GM12878 (cell line): ENCODE measurements around the gene REPS1. TPM values are rescaled to one million over a fixed set of nuclear protein-coding genes. Genes with fewer than 3 reads are reported as not detected.

Experiments
- ATAC-seq: fragments of 200-7000 bp; cut with Tn5 transposase; 3 replicates; pipeline ENCODE4 v1.9.1; 2020; ENCODE audit warnings: mild to moderate bottlenecking, moderate library complexity
- BruUV-seq: library from RNA; stranded (reverse); fragments of 400-500 nt; replicated peaks from 2 replicates; lab custom pipeline; 2021; lab: Mats Ljungman, UMichigan
- CTCF ChIA-PET: fragments of 300-600 bp; sonication (Branson Sonifier 250); formaldehyde crosslinking; extraction: SDS; loops from one replicate; lab custom pipeline; 2021; ENCODE audit warnings: inconsistent platforms; lab: Yijun Ruan, JAX
- POLR2A ChIA-PET: fragments of 350-600 bp; formaldehyde crosslinking; extraction: SDS; loops from one replicate; lab custom pipeline; 2021; ENCODE audit warnings: inconsistent platforms; lab: Charles Lee
- RAD21 ChIA-PET: fragments of 300-600 bp; sonication (Branson Sonifier 250); formaldehyde crosslinking; loops from one replicate; lab custom pipeline; 2023; ENCODE audit warnings: antibody characterized with exemption; ENCODE audit not compliant: unreplicated experiment; lab: Charles Lee
- SMC1A ChIA-PET: fragments of 300-600 bp; sonication (Branson Sonifier 250); formaldehyde crosslinking; loops from one replicate; lab custom pipeline; 2023; ENCODE audit not compliant: unreplicated experiment, uncharacterized antibody; lab: Charles Lee
- DNase-seq: peaks from one replicate; pipeline ENCODE4 v3.0.0-alpha.2; 2011; ENCODE audit warnings: low read depth, low spot score
- FAIRE-seq: peaks from 3 replicates; lab custom pipeline; 2011; peaks lifted over from hg19 to GRCh38; lab: Jason Lieb, UNC
- H2AFZ ChIP-seq: 2 replicates; pipeline ENCODE4 v1.6.0; 2011; ENCODE audit warnings: low read depth, low read length, control low read depth; ENCODE audit not compliant: control insufficient read depth
- H3K27ac ChIP-seq: 2 replicates; pipeline ENCODE4 v1.5.1; 2011; ENCODE audit warnings: control low read depth; ENCODE audit not compliant: control insufficient read depth, insufficient read depth
- H3K27me3 ChIP-seq, 2 experiments: replicated peaks in 1 of 2; 2 replicates each; pipeline versions ENCODE4 v1.6.0 to v1.6.1; 2011; ENCODE audit warnings: low read length in 1 of 2; ENCODE audit not compliant: control insufficient read depth in 2 of 2, insufficient read depth in 2 of 2
- H3K36me3 ChIP-seq, 2 experiments: 2 replicates each; pipeline ENCODE4 v1.5.1; 2011; ENCODE audit warnings: low read length in 1 of 2; ENCODE audit not compliant: control insufficient read depth in 2 of 2, insufficient read depth in 2 of 2
- H3K4me1 ChIP-seq: 2 replicates; pipeline ENCODE4 v1.6.1; 2011; ENCODE audit warnings: mild to moderate bottlenecking, low read length, moderate library complexity, mixed read lengths; ENCODE audit not compliant: control insufficient read depth, insufficient read depth
- H3K4me2 ChIP-seq: 2 replicates; pipeline ENCODE4 v1.6.0; 2011; ENCODE audit warnings: control low read depth; ENCODE audit not compliant: control insufficient read depth, insufficient read depth
- H3K4me3 ChIP-seq: fragments of 200-600 bp; sonication (generic); 2 replicates; pipeline ENCODE4 v1.5.1; 2016
- H3K79me2 ChIP-seq: 2 replicates; pipeline ENCODE4 v1.6.0; 2011; ENCODE audit warnings: low read length; ENCODE audit not compliant: control insufficient read depth, insufficient read depth
- H3K9ac ChIP-seq: 2 replicates; pipeline ENCODE4 v1.8.0; 2011; ENCODE audit warnings: low read length, control low read depth, mixed read lengths; ENCODE audit not compliant: control insufficient read depth, insufficient read depth
- H3K9me3 ChIP-seq: replicated peaks from 3 replicates; pipeline ENCODE4 v1.5.1; 2011; ENCODE audit warnings: mild to moderate bottlenecking, low read length; ENCODE audit not compliant: control insufficient read depth, insufficient read depth
- H4K20me1 ChIP-seq: 2 replicates; pipeline ENCODE4 v1.6.0; 2011; ENCODE audit not compliant: control insufficient read depth, insufficient read depth
- ATF7 ChIP-seq: fragments of 450-650 bp; IDR thresholded peaks from 2 replicates; pipeline ENCODE4 v1.6.1; 2016; ENCODE audit warnings: low read depth, mild to moderate bottlenecking
- CHD1 ChIP-seq: IDR thresholded peaks from 2 replicates; pipeline ENCODE4 v1.6.1; 2012; ENCODE audit warnings: low read depth, low read length, improper control_type of control experiment
- GATAD2B ChIP-seq: fragments of 450-650 bp; conservative IDR thresholded peaks from 2 replicates; pipeline ENCODE4 v1.6.1; 2017; ENCODE audit warnings: low read depth, mild to moderate bottlenecking, moderate library complexity
- IRF3 ChIP-seq: fragments of 450-650 bp; IDR thresholded peaks from 2 replicates; pipeline ENCODE4 v1.6.1; 2014; ENCODE audit warnings: mild to moderate bottlenecking
- MEF2B ChIP-seq: fragments of 450-650 bp; IDR thresholded peaks from 2 replicates; pipeline ENCODE4 v1.6.1; 2018; ENCODE audit warnings: mild to moderate bottlenecking, moderate library complexity; ENCODE audit not compliant: partially characterized antibody, poor library complexity, severe bottlenecking
- SPI1 ChIP-seq: IDR thresholded peaks from 2 replicates; pipeline ENCODE4 v1.6.1; 2011; ENCODE audit warnings: low read depth, mild to moderate bottlenecking, low read length, moderate library complexity, borderline replicate concordance; ENCODE audit not compliant: insufficient read depth
- SUZ12 ChIP-seq: fragments of 200-600 bp; sonication (generic); IDR thresholded peaks from one replicate; pipeline ENCODE4 v1.6.1; 2018; ENCODE audit warnings: antibody characterized with exemption, mild to moderate bottlenecking; ENCODE audit not compliant: unreplicated experiment
- USF1 ChIP-seq: IDR thresholded peaks from 2 replicates; pipeline ENCODE4 v1.6.1; 2011; ENCODE audit warnings: borderline replicate concordance, low read depth, mild to moderate bottlenecking, moderate library complexity, mixed read lengths, low read length; ENCODE audit not compliant: insufficient read depth; ENCODE audit errors: extremely low read length
- WRNIP1 ChIP-seq: IDR thresholded peaks from 2 replicates; pipeline ENCODE4 v1.6.1; 2011; ENCODE audit warnings: low read depth, low read length, improper control_type of control experiment, borderline replicate concordance
- YY1 ChIP-seq: IDR thresholded peaks from 2 replicates; pipeline ENCODE4 v1.6.1; 2011; ENCODE audit warnings: low read depth, mild to moderate bottlenecking, low read length
- WGBS: methylation state at CpG from one replicate; pipeline ENCODE4 v1.1.6; 2016; ENCODE audit warnings: low lambda C conversion rate; ENCODE audit not compliant: insufficient replicate concordance, insufficient coverage; ENCODE audit errors: missing lambda C conversion rate; 5-methylcytosine and 5-hydroxymethylcytosine counted together
- in situ Hi-C: fragments of 300-500 bp; cut with MboI; formaldehyde crosslinking; loops from 9 replicates; pipeline ENCODE4 v1.14.3; 2018; ENCODE audit warnings: mixed read lengths
- intact Hi-C: fragments of 100-400 bp; cut with micrococcal nuclease; formaldehyde crosslinking; loops from one replicate; pipeline ENCODE4 v1.14.2; 2022; ENCODE audit not compliant: unreplicated experiment
- polyA plus RNA-seq, 11 experiments: library from polyadenylated mRNA; depleted of rRNA in 4 of 11; unstranded in 6 of 11; stranded (reverse) in 5 of 11; fragments of >200 nt; fragmentation: Nextera tagmentation in 4 of 11; fragmentation: Illumina TruSeq in 1 of 11; extraction: Ambion mirVana in 4 of 11; extraction: Trizol in 1 of 11; gene quantifications; 1 replicate in 1 of 11; 2 replicates in 10 of 11; pipeline versions ENCODE4 v1.2.1 to v1.2.3, GENCODE V29; 2011 to 2016; ENCODE audit warnings: inconsistent platforms in 2 of 11, missing spikeins in 2 of 11, low read depth in 1 of 11
- total RNA-seq, 4 experiments: library from RNA; depleted of rRNA in 3 of 4; stranded (reverse); fragments of >200 nt in 3 of 4; fragmentation: Illumina TruSeq in 1 of 4; extraction: Trizol in 1 of 4; gene quantifications; 2 replicates each; pipeline versions ENCODE4 v1.2.1 to v1.2.3, GENCODE V29; 2013 to 2021
- TF ChIP-seq, protein P1 (sequence below): IDR thresholded peaks from 2 replicates; pipeline ENCODE4 v1.6.1; 2011; ENCODE audit warnings: low read depth, mild to moderate bottlenecking, low read length, moderate library complexity, borderline replicate concordance; ENCODE audit errors: extremely low read depth

Gene REPS1
- total and polyA plus RNA-seq, 10 of the 15 experiments (the other 5 are each of a cell fraction or from before 2014, with no cell fraction given): 13.7 to 59.3 (median 31.7) TPM

GRCh38 chr6:139016337-139017213, 28.5 kb upstream of the REPS1 start:
- DNase-seq (no peak), FAIRE-seq (peak; percentile 18), ATAC-seq (peak; percentile 95)
- ChIA-PET RAD21 (interaction anchor here (1.4 kb wide), 1 partner anchor 11 kb away, joined by 8 read pairs; no protein-coding TSS in a partner anchor), SMC1A (interaction anchor here (0.7 to 1.1 kb wide), 4 partner anchors 10 to 348 kb away, joined by 3 to 5 read pairs (median 4); no protein-coding TSS in a partner anchor), CTCF (interaction anchor here (1.2 kb wide), 1 partner anchor 26 kb away, joined by 4 read pairs; no protein-coding TSS in a partner anchor), POLR2A (interaction anchor here (1.3 kb wide), 1 partner anchor 11 kb away, joined by 3 read pairs; no protein-coding TSS in a partner anchor)
- H3K4me1 ChIP-seq: no peaks in the 10 kb centered on the region
- H3K4me3 ChIP-seq: no peak overlapping the region
- H3K27ac ChIP-seq: no peak overlapping the region
- TF ChIP-seq WRNIP1 (no peak), USF1 (no peak), IRF3 (no peak), ATF7 (peak; percentile 63), SPI1 (peak; percentile 95), SUZ12 (no peak), CHD1 (peak; percentile 49; the same call in 1 of the 2 replicates), MEF2B (no peak), YY1 (no peak), GATAD2B (no peak)
- TF ChIP-seq, protein P1, sequence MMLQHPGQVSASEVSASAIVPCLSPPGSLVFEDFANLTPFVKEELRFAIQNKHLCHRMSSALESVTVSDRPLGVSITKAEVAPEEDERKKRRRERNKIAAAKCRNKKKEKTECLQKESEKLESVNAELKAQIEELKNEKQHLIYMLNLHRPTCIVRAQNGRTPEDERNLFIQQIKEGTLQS: no peak
- no peaks in the 10 kb centered on the region for H3K9me3 ChIP-seq
- no TSS peak for BruUV-seq
- no peak overlapping the region for H3K9ac ChIP-seq
- peak overlapping the region; percentile 3; the same call in 1 of the 2 replicates for H2AFZ ChIP-seq
- H3K27me3 ChIP-seq: no peaks in the 10 kb centered on the region
- H4K20me1 ChIP-seq: no peaks in the 10 kb centered on the region
- intact Hi-C loops: no loop called here
- no peak overlapping the region for H3K4me2 ChIP-seq
- H3K79me2 ChIP-seq: no peaks in the 10 kb centered on the region
- in situ Hi-C loops: no loop called here
- H3K36me3 ChIP-seq: no peaks in the 10 kb centered on the region
- 38% methylated on average over 7 of the region's 7 CpGs for WGBS
